ENCODE data around the gene ODF4.
"Not testable (repeated sequence)": the region's sequence is repeated elsewhere in the genome, so short reads cannot be mapped to it uniquely, and the experiment has no call there.

Gene ODF4

GRCh38 chr17:8369944-8370343 is 30.3 kb downstream of the ODF4 start:
- no peak for DNase-seq (ENCODE audit: low spot score)

GRCh38 chr17:8371786-8372185 is 32.1 kb downstream of the ODF4 start:
- DNase-seq (ENCODE audit: low spot score) = no peak

- DNase-seq (ENCODE audit: low spot score) = no peak
These were observed 32.8 kb downstream of the ODF4 start for GRCh38 chr17:8372422-8372821.

- DNase-seq (ENCODE audit: low spot score) = not testable (repeated sequence)
These were observed 34.2 kb downstream of the ODF4 start for GRCh38 chr17:8373856-8374255.

- peak; percentile 28 for DNase-seq (ENCODE audit: low spot score)
These were observed 36.2 kb downstream of the ODF4 start for GRCh38 chr17:8375738-8376259.

- peak; percentile 90 for DNase-seq (ENCODE audit: low spot score)
These were observed 36.8 kb downstream of the ODF4 start, which contains the start of gene KRABD2 for GRCh38 chr17:8376271-8377067. Gene KRABD2, minus strand, starts transcription at chr17:8376704.

GRCh38 chr17:8377422-8377821 is 37.8 kb downstream of the ODF4 start:
- no peak for DNase-seq (ENCODE audit: low spot score)

GRCh38 chr17:8378117-8378516 is 38.5 kb downstream of the ODF4 start:
- DNase-seq (ENCODE audit: low spot score) = not testable (repeated sequence)

- no peak for DNase-seq (ENCODE audit: low spot score)
These were observed 40.4 kb downstream of the ODF4 start for GRCh38 chr17:8380049-8380448.

GRCh38 chr17:8382052-8382879 is 42.6 kb downstream of the ODF4 start:
- no peak for DNase-seq (ENCODE audit: low spot score)

GRCh38 chr17:8382880-8383142 is 43.2 kb downstream of the ODF4 start:
- no peak for DNase-seq (ENCODE audit: low spot score)

- peak; percentile 84 for DNase-seq (ENCODE audit: low spot score)
These were observed 43.6 kb downstream of the ODF4 start, which contains the start of gene RPL26 for GRCh38 chr17:8383143-8383822. Gene RPL26, minus strand, starts transcription at chr17:8383193. Its CDS starts 883 bp downstream, at chr17:8382310.

GRCh38 chr17:8384801-8385378 is 45.2 kb downstream of the ODF4 start:
- DNase-seq (ENCODE audit: low spot score) = no peak

GRCh38 chr17:8386841-8387240 is 47.2 kb downstream of the ODF4 start:
- no peak for DNase-seq (ENCODE audit: low spot score)

- DNase-seq (ENCODE audit: low spot score) = no peak
These were observed 48.4 kb downstream of the ODF4 start for GRCh38 chr17:8387914-8388651.

- no peak for DNase-seq (ENCODE audit: low spot score)
These were observed 52.1 kb downstream of the ODF4 start for GRCh38 chr17:8391711-8392110.

GRCh38 chr17:8392274-8392673 is 52.6 kb downstream of the ODF4 start:
- DNase-seq (ENCODE audit: low spot score) = no peak

GRCh38 chr17:8392674-8393469 is 53.2 kb downstream of the ODF4 start:
- DNase-seq (ENCODE audit: low spot score) = no peak

GRCh38 chr17:8393470-8394231 is 54.0 kb downstream of the ODF4 start:
- DNase-seq (ENCODE audit: low spot score) = no peak

- not testable (repeated sequence) for DNase-seq (ENCODE audit: low spot score)
These were observed 54.9 kb downstream of the ODF4 start for GRCh38 chr17:8394497-8394896.
